HEK293 (cell line): ENCODE data around the gene TKTL1.

Source experiments
- CTCF ChIA-PET: fragments of 350-600 bp; formaldehyde crosslinking; extraction: SDS; loops from one replicate; lab custom pipeline; 2021; ENCODE audit warnings: antibody characterized with exemption; lab: Yijun Ruan, JAX
- POLR2A ChIA-PET: fragments of 300-600 bp; formaldehyde crosslinking; extraction: SDS; loops from one replicate; lab custom pipeline; 2020; ENCODE audit warnings: antibody characterized with exemption, inconsistent platforms; lab: Yijun Ruan, JAX
- H3K27ac ChIP-seq: fragments of 200-500 bp; sonication (Bioruptor generic); 2 replicates; pipeline ENCODE4 v1.5.1; 2014; ENCODE audit warnings: low read depth, low read length, control low read depth, inconsistent platforms; ENCODE audit errors: extremely low read depth
- H3K36me3 ChIP-seq, 2 experiments: fragments of 200-500 bp in 1 of 2; sonication (Bioruptor generic) in 1 of 2; 1 replicate in 1 of 2; 2 replicates in 1 of 2; pipeline ENCODE4 v1.5.1; 2014 to 2017; ENCODE audit warnings: inconsistent platforms in 2 of 2, low read length in 2 of 2; ENCODE audit not compliant: control insufficient read depth in 2 of 2, insufficient read depth in 1 of 2
- H3K4me1 ChIP-seq: fragments of 200-500 bp; sonication (Bioruptor generic); 2 replicates; pipeline ENCODE4 v1.5.1; 2014; ENCODE audit warnings: mild to moderate bottlenecking, low read length, inconsistent platforms; ENCODE audit not compliant: control insufficient read depth, insufficient read depth
- H3K4me3 ChIP-seq: 2 replicates; pipeline ENCODE4 v1.5.1; 2011; ENCODE audit warnings: low read depth, mild to moderate bottlenecking, control low read depth, low read length, moderate library complexity
- H3K9me3 ChIP-seq: fragments of 200-500 bp; sonication (Bioruptor generic); 2 replicates; pipeline ENCODE4 v1.5.1; 2014; ENCODE audit warnings: low read depth, low read length, inconsistent platforms; ENCODE audit not compliant: control insufficient read depth, insufficient read depth
- GLI2 ChIP-seq: fragments of 450-650 bp; formaldehyde crosslinking; IDR thresholded peaks from 2 replicates; pipeline ENCODE4; 2017; ENCODE audit warnings: missing biosample characterization, missing genetic modification characterization, low read depth, borderline replicate concordance
- RBAK ChIP-seq: fragments of 450-650 bp; formaldehyde crosslinking; IDR thresholded peaks from 2 replicates; pipeline ENCODE4 v1.5.1; 2016; ENCODE audit warnings: missing biosample characterization, missing genetic modification characterization
- TCF7L2 ChIP-seq: IDR thresholded peaks from 2 replicates; pipeline ENCODE4 v1.6.1; 2011; ENCODE audit warnings: low read depth, mild to moderate bottlenecking, inconsistent platforms, low read length, moderate library complexity, borderline replicate concordance
- ZBTB1 ChIP-seq: fragments of 450-650 bp; formaldehyde crosslinking; IDR thresholded peaks from 2 replicates; pipeline ENCODE4 v1.5.1; 2016; ENCODE audit warnings: missing biosample characterization, missing genetic modification characterization
- ZBTB17 ChIP-seq: fragments of 450-650 bp; formaldehyde crosslinking; IDR thresholded peaks from 2 replicates; pipeline ENCODE4 v1.5.1; 2016; ENCODE audit warnings: missing biosample characterization, missing genetic modification characterization
- ZFP41 ChIP-seq: fragments of 450-650 bp; formaldehyde crosslinking; IDR thresholded peaks from 2 replicates; pipeline ENCODE4 v1.5.1; 2016; ENCODE audit warnings: missing biosample characterization, missing genetic modification characterization, borderline replicate concordance
- ZIC2 ChIP-seq: fragments of 450-650 bp; formaldehyde crosslinking; IDR thresholded peaks from 2 replicates; pipeline ENCODE4 v1.5.1; 2016; ENCODE audit warnings: missing biosample characterization, missing genetic modification characterization
- ZNF174 ChIP-seq: fragments of 450-650 bp; formaldehyde crosslinking; IDR thresholded peaks from 2 replicates; pipeline ENCODE4 v1.5.0; 2017; ENCODE audit warnings: missing biosample characterization, mild to moderate bottlenecking, missing genetic modification characterization
- ZNF175 ChIP-seq: fragments of 450-650 bp; formaldehyde crosslinking; IDR thresholded peaks from 2 replicates; pipeline ENCODE4 v1.5.1; 2016; ENCODE audit warnings: missing biosample characterization, missing genetic modification characterization
- ZNF2 ChIP-seq: fragments of 450-650 bp; formaldehyde crosslinking; IDR thresholded peaks from 2 replicates; pipeline ENCODE4 v1.5.1; 2016; ENCODE audit warnings: missing biosample characterization, missing genetic modification characterization
- ZNF341 ChIP-seq: fragments of 450-650 bp; formaldehyde crosslinking; IDR thresholded peaks from 2 replicates; pipeline ENCODE4; 2016; ENCODE audit warnings: low read depth, missing biosample characterization, missing genetic modification characterization
- ZNF549 ChIP-seq: fragments of 450-650 bp; IDR thresholded peaks from 2 replicates; pipeline ENCODE4 v1.5.1; 2018; ENCODE audit warnings: missing biosample characterization, missing genetic modification characterization, mild to moderate bottlenecking, inconsistent platforms, moderate library complexity
- ZNF555 ChIP-seq: fragments of 450-650 bp; formaldehyde crosslinking; conservative IDR thresholded peaks from 2 replicates; pipeline ENCODE4 v1.5.1; 2017; ENCODE audit warnings: missing biosample characterization, mild to moderate bottlenecking, missing genetic modification characterization, inconsistent platforms
- ZNF629 ChIP-seq: fragments of 450-650 bp; formaldehyde crosslinking; IDR thresholded peaks from 2 replicates; pipeline ENCODE4 v1.5.1; 2017; ENCODE audit warnings: missing biosample characterization, missing genetic modification characterization
- ZNF837 ChIP-seq: fragments of 450-650 bp; formaldehyde crosslinking; IDR thresholded peaks from 2 replicates; pipeline ENCODE4 v1.5.1; 2016; ENCODE audit warnings: missing biosample characterization, missing genetic modification characterization
- TF ChIP-seq, protein P1 (sequence below): fragments of 450-650 bp; formaldehyde crosslinking; IDR thresholded peaks from 2 replicates; pipeline ENCODE4 v1.5.1; 2016; ENCODE audit warnings: missing biosample characterization, missing genetic modification characterization, borderline replicate concordance
- TF ChIP-seq, protein P2 (sequence below): fragments of 450-650 bp; formaldehyde crosslinking; IDR thresholded peaks from 2 replicates; pipeline ENCODE4 v1.5.1; 2016; ENCODE audit warnings: missing biosample characterization, missing genetic modification characterization
- TF ChIP-seq, protein P3 (sequence below): fragments of 450-650 bp; formaldehyde crosslinking; IDR thresholded peaks from 2 replicates; pipeline ENCODE4 v1.5.1; 2017; ENCODE audit warnings: missing biosample characterization, missing genetic modification characterization
- TF ChIP-seq, protein P4 (sequence below): fragments of 450-650 bp; formaldehyde crosslinking; IDR thresholded peaks from 2 replicates; pipeline ENCODE4 v1.5.1; 2017; ENCODE audit warnings: missing biosample characterization, missing genetic modification characterization
- TF ChIP-seq, protein P5 (sequence below): fragments of 450-650 bp; formaldehyde crosslinking; IDR thresholded peaks from 2 replicates; pipeline ENCODE4 v1.5.1; 2016; ENCODE audit warnings: missing biosample characterization, missing genetic modification characterization

The TKTL1 gene

DNA sequence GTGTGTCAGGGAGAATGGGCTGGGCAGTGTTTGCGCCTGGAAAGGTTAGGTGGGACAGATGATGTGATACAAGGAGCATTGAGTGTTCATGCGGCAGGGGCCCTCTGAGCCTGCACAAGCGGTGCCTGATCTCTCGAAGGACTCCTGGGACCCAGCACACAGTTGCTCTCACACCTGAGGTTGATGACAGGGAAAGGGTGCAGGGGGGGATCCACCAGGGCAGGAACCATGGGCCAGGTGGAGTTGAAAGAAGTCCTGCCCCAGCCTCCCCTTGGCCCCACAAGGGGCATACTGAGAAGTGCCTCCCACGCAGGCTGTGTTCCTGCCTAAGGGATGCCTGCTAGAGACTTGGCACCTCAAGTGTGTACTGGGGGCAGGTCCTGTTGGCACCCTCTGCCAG, 33.1 kb downstream of the TKTL1 start (continued):
- TF ChIP-seq, protein P1, sequence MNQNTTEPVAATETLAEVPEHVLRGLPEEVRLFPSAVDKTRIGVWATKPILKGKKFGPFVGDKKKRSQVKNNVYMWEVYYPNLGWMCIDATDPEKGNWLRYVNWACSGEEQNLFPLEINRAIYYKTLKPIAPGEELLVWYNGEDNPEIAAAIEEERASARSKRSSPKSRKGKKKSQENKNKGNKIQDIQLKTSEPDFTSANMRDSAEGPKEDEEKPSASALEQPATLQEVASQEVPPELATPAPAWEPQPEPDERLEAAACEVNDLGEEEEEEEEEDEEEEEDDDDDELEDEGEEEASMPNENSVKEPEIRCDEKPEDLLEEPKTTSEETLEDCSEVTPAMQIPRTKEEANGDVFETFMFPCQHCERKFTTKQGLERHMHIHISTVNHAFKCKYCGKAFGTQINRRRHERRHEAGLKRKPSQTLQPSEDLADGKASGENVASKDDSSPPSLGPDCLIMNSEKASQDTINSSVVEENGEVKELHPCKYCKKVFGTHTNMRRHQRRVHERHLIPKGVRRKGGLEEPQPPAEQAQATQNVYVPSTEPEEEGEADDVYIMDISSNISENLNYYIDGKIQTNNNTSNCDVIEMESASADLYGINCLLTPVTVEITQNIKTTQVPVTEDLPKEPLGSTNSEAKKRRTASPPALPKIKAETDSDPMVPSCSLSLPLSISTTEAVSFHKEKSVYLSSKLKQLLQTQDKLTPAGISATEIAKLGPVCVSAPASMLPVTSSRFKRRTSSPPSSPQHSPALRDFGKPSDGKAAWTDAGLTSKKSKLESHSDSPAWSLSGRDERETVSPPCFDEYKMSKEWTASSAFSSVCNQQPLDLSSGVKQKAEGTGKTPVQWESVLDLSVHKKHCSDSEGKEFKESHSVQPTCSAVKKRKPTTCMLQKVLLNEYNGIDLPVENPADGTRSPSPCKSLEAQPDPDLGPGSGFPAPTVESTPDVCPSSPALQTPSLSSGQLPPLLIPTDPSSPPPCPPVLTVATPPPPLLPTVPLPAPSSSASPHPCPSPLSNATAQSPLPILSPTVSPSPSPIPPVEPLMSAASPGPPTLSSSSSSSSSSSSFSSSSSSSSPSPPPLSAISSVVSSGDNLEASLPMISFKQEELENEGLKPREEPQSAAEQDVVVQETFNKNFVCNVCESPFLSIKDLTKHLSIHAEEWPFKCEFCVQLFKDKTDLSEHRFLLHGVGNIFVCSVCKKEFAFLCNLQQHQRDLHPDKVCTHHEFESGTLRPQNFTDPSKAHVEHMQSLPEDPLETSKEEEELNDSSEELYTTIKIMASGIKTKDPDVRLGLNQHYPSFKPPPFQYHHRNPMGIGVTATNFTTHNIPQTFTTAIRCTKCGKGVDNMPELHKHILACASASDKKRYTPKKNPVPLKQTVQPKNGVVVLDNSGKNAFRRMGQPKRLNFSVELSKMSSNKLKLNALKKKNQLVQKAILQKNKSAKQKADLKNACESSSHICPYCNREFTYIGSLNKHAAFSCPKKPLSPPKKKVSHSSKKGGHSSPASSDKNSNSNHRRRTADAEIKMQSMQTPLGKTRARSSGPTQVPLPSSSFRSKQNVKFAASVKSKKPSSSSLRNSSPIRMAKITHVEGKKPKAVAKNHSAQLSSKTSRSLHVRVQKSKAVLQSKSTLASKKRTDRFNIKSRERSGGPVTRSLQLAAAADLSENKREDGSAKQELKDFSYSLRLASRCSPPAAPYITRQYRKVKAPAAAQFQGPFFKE (tag by site-specific recombination) = no peak
- no peak for TF ChIP-seq ZFP41 (tag by site-specific recombination)
- no peak for TF ChIP-seq ZNF555 (tag by site-specific recombination)
- no peak for TF ChIP-seq GLI2 (tag by site-specific recombination)
- TF ChIP-seq RBAK (tag by site-specific recombination) = no peak
- TF ChIP-seq, protein P2, sequence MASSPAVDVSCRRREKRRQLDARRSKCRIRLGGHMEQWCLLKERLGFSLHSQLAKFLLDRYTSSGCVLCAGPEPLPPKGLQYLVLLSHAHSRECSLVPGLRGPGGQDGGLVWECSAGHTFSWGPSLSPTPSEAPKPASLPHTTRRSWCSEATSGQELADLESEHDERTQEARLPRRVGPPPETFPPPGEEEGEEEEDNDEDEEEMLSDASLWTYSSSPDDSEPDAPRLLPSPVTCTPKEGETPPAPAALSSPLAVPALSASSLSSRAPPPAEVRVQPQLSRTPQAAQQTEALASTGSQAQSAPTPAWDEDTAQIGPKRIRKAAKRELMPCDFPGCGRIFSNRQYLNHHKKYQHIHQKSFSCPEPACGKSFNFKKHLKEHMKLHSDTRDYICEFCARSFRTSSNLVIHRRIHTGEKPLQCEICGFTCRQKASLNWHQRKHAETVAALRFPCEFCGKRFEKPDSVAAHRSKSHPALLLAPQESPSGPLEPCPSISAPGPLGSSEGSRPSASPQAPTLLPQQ (tag by site-specific recombination) = no peak
- TF ChIP-seq, protein P3, sequence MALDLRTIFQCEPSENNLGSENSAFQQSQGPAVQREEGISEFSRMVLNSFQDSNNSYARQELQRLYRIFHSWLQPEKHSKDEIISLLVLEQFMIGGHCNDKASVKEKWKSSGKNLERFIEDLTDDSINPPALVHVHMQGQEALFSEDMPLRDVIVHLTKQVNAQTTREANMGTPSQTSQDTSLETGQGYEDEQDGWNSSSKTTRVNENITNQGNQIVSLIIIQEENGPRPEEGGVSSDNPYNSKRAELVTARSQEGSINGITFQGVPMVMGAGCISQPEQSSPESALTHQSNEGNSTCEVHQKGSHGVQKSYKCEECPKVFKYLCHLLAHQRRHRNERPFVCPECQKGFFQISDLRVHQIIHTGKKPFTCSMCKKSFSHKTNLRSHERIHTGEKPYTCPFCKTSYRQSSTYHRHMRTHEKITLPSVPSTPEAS (tag by site-specific recombination) = no peak
- no peak for TF ChIP-seq TCF7L2
- no peak for TF ChIP-seq ZBTB1 (tag by site-specific recombination)

DNA sequence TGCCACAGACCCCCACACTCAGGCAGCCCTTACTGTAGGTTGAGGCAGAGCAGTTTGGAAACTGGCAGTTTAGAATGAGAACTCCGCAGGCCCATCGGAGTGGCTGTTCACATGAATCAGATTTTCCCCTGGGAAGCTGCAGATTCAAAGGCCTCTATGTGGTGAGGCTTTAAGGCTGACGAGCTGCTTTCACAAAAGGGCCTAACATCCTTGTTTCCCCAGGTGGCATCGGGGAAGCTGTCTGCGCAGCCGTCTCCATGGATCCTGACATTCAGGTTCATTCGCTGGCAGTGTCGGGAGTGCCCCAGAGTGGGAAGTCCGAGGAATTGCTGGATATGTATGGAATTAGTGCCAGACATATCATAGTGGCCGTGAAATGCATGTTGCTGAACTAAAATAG, 33.7 kb downstream of the TKTL1 start:
- H3K27ac ChIP-seq = no peak overlapping the region
- ChIA-PET CTCF (interaction anchor here (3.3 kb wide), 1 partner anchor 21 kb away, joined by 13 read pairs; no protein-coding TSS in a partner anchor), POLR2A (interaction anchor here (1.2 kb wide), 1 partner anchor 358 kb away, joined by 5 read pairs; the partner anchor contains the start of gene HCFC1)
- peak; percentile 20; the same call in 1 of the 2 replicates for TF ChIP-seq ZNF341 (tag by site-specific recombination)
- TF ChIP-seq ZBTB17 (tag by site-specific recombination) = peak; percentile 54
- no peak for TF ChIP-seq ZIC2 (tag by site-specific recombination)
- H3K4me1 ChIP-seq = peaks cover 16% of the 10 kb centered on the region
- H3K4me3 ChIP-seq = no peak overlapping the region
- H3K9me3 ChIP-seq = no peaks in the 10 kb centered on the region
- H3K36me3 ChIP-seq = no peaks in the 10 kb centered on the region

DNA sequence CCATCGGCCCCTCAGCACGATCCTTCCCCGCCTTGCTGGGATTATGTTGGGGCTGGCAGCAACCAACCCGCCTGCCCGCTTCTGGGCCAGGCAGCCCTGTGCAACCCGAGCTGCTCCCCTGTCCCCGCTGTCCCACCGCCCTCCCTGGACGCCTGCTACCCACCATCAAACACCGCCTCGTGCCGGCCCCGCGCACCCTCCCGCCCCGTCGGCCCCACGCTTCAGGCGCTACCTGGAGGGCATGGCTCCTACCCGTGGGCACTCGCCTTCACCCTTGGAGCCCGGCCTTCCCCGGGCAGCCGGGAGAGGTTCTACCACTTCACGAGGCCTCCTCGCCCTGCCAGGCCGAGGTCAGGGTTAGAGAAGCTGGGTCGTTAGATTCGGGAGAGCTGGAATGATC, 37.0 kb downstream of the TKTL1 start:
- H3K36me3 ChIP-seq = no peaks in the 10 kb centered on the region
- H3K9me3 ChIP-seq = no peaks in the 10 kb centered on the region
- ChIA-PET CTCF (interaction anchor here (0.6 to 1.4 kb wide), 2 partner anchors 24 to 772 kb away, joined by 3 read pairs; no protein-coding TSS in a partner anchor), POLR2A (interaction anchor here (0.6 kb wide), 1 partner anchor 45 kb away, joined by 3 read pairs; no protein-coding TSS in a partner anchor)
- H3K27ac ChIP-seq = no peak overlapping the region
- H3K4me1 ChIP-seq = no peaks in the 10 kb centered on the region
- H3K4me3 ChIP-seq = no peak overlapping the region
- no peak for TF ChIP-seq ZNF837
- TF ChIP-seq ZNF174 (tag by site-specific recombination) = no peak
- TF ChIP-seq, protein P4, sequence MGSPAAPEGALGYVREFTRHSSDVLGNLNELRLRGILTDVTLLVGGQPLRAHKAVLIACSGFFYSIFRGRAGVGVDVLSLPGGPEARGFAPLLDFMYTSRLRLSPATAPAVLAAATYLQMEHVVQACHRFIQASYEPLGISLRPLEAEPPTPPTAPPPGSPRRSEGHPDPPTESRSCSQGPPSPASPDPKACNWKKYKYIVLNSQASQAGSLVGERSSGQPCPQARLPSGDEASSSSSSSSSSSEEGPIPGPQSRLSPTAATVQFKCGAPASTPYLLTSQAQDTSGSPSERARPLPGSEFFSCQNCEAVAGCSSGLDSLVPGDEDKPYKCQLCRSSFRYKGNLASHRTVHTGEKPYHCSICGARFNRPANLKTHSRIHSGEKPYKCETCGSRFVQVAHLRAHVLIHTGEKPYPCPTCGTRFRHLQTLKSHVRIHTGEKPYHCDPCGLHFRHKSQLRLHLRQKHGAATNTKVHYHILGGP (tag by site-specific recombination) = no peak
- TF ChIP-seq ZNF549 (tag by site-specific recombination) = no peak
- TF ChIP-seq, protein P5, sequence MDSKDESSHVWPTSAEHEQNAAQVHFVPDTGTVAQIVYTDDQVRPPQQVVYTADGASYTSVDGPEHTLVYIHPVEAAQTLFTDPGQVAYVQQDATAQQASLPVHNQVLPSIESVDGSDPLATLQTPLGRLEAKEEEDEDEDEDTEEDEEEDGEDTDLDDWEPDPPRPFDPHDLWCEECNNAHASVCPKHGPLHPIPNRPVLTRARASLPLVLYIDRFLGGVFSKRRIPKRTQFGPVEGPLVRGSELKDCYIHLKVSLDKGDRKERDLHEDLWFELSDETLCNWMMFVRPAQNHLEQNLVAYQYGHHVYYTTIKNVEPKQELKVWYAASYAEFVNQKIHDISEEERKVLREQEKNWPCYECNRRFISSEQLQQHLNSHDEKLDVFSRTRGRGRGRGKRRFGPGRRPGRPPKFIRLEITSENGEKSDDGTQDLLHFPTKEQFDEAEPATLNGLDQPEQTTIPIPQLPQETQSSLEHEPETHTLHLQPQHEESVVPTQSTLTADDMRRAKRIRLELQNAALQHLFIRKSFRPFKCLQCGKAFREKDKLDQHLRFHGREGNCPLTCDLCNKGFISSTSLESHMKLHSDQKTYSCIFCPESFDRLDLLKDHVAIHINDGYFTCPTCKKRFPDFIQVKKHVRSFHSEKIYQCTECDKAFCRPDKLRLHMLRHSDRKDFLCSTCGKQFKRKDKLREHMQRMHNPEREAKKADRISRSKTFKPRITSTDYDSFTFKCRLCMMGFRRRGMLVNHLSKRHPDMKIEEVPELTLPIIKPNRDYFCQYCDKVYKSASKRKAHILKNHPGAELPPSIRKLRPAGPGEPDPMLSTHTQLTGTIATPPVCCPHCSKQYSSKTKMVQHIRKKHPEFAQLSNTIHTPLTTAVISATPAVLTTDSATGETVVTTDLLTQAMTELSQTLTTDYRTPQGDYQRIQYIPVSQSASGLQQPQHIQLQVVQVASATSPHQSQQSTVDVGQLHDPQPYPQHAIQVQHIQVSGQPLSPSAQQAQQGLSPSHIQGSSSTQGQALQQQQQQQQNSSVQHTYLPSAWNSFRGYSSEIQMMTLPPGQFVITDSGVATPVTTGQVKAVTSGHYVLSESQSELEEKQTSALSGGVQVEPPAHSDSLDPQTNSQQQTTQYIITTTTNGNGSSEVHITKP (tag by site-specific recombination) = no peak
- TF ChIP-seq ZNF175 = no peak
- no peak for TF ChIP-seq ZNF629 (tag by site-specific recombination)
- TF ChIP-seq ZNF2 = no peak
